ENCODE measurements around the gene FBXO30.

The FBXO30 gene

DNA sequence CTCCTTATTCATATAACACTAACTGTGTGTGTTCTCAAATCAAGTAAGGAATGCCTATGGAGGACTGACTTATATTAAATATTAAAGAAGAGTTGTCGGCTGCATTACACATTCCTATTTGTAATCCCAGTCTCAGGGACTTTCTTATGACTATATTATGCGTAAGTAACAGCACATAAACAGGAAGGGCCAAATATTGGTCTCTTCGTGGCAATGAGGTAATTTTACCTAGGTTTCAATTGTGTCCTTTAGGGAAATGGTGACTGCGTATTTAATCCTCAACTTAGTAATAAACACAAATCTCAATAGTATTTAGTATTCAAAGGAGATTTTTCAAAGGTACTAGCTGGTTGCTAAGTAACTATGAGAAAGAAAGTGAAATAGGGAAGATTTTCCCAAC lies 56.5 kb downstream of the FBXO30 start:
- Histone ChIP-seq H3K4me1 (ENCODE audit: control insufficient read depth, insufficient read depth, low read length) (no peaks in the 10 kb centered on the region), H3K36me3 (ENCODE audit: control insufficient read depth, insufficient read depth, low read length) (no peaks in the 10 kb centered on the region)
- 92 to 100% methylated on average over 2 to 4 of the region's 4 CpGs for WGBS, 2 experiments

DNA sequence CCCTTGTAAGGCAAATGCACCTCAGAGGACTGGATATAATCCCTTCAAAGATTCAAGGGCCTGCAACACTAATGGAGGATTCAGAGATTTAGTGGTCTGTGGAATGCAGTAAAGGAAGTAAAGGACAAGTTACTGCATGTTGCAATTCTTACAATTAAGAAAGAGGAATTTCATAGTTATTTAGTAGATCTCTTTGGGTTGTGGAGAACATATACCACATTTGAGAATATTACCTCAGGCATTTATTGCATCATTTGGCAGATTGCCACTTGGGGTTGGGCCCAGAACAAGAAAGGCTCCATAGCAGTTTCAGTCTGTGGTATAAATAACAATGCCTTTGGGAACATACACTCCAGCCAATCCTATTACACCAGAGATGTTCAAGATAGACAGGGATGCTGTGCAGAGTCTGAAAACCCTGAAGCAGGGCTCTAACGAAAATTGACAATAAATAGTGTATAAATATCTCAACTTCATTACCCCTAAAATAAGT lies 58.4 kb downstream of the FBXO30 start:
- H3K27me3 ChIP-seq (ENCODE audit: control insufficient read depth, insufficient read depth, low read length, poor library complexity, severe bottlenecking): no peaks in the 10 kb centered on the region
- 67 to 80% methylated on average over 1 of the region's 1 CpG for WGBS, 2 experiments
- no peak overlapping the region for H3K27ac ChIP-seq (ENCODE audit: insufficient read depth, low read depth, low read length, poor library complexity, severe bottlenecking)
- no peaks in the 10 kb centered on the region for H3K4me1 ChIP-seq (ENCODE audit: control insufficient read depth, insufficient read depth, low read length)
- no peak overlapping the region for H3K4me3 ChIP-seq (ENCODE audit: insufficient read depth, low read depth, low read length)
- H3K9me3 ChIP-seq (ENCODE audit: control insufficient read depth, low read length): no peaks in the 10 kb centered on the region
- no peaks in the 10 kb centered on the region for H3K36me3 ChIP-seq (ENCODE audit: control insufficient read depth, insufficient read depth, low read length)

More for the DNA sequence above, 56.5 kb downstream of the FBXO30 start:
- Histone ChIP-seq H3K27me3 (ENCODE audit: control insufficient read depth, insufficient read depth, low read length, poor library complexity, severe bottlenecking) (no peaks in the 10 kb centered on the region), H3K27ac (ENCODE audit: insufficient read depth, low read depth, low read length, poor library complexity, severe bottlenecking) (no peak overlapping the region), H3K4me3 (ENCODE audit: insufficient read depth, low read depth, low read length) (no peak overlapping the region), H3K9me3 (ENCODE audit: control insufficient read depth, low read length) (no peaks in the 10 kb centered on the region)

GRCh38 chr6:145755682-145756081 lies 58.9 kb downstream of the FBXO30 start:
- no peak overlapping the region for H3K27ac ChIP-seq (ENCODE audit: insufficient read depth, low read depth, low read length, poor library complexity, severe bottlenecking)

GRCh38 chr6:145752638-145753037 lies 62.0 kb downstream of the FBXO30 start:
- no peaks in the 10 kb centered on the region for H3K27me3 ChIP-seq (ENCODE audit: control insufficient read depth, insufficient read depth, low read length, poor library complexity, severe bottlenecking)
- no peaks in the 10 kb centered on the region for H3K36me3 ChIP-seq (ENCODE audit: control insufficient read depth, insufficient read depth, low read length)
- H3K4me1 ChIP-seq (ENCODE audit: control insufficient read depth, insufficient read depth, low read length): no peaks in the 10 kb centered on the region
- no peak overlapping the region for H3K27ac ChIP-seq (ENCODE audit: insufficient read depth, low read depth, low read length, poor library complexity, severe bottlenecking)
- WGBS, 2 experiments: 92 to 95% methylated on average over 2 of the region's 2 CpGs
- H3K4me3 ChIP-seq (ENCODE audit: insufficient read depth, low read depth, low read length): no peak overlapping the region
- no peaks in the 10 kb centered on the region for H3K9me3 ChIP-seq (ENCODE audit: control insufficient read depth, low read length)

More at GRCh38 chr6:145755682-145756081, 58.9 kb downstream of the FBXO30 start:
- no peaks in the 10 kb centered on the region for H3K36me3 ChIP-seq (ENCODE audit: control insufficient read depth, insufficient read depth, low read length)
- no peaks in the 10 kb centered on the region for H3K4me1 ChIP-seq (ENCODE audit: control insufficient read depth, insufficient read depth, low read length)
- no peaks in the 10 kb centered on the region for H3K27me3 ChIP-seq (ENCODE audit: control insufficient read depth, insufficient read depth, low read length, poor library complexity, severe bottlenecking)
- H3K4me3 ChIP-seq (ENCODE audit: insufficient read depth, low read depth, low read length): no peak overlapping the region
- H3K9me3 ChIP-seq (ENCODE audit: control insufficient read depth, low read length): no peaks in the 10 kb centered on the region

DNA sequence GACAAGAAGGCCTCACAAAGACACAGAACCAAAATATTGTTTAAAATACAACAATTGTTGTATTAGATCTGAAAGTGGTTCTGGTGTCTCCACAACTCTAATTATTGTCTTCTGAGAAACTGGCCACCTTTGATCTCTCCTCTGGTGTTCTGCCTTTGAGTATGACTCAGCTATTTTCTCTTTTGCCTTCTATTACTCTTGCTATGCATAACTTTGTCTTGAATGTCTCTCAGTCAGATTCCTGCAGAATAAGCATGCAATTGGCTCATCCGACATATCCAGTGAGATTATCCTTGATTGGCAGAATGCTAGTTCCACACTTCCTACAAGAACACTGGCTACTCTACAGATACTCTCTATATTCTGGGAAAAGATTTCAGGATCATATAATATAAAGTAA lies 65.0 kb downstream of the FBXO30 start:
- Histone ChIP-seq H3K9me3 (ENCODE audit: control insufficient read depth, low read length) (no peaks in the 10 kb centered on the region), H3K27me3 (ENCODE audit: control insufficient read depth, insufficient read depth, low read length, poor library complexity, severe bottlenecking) (no peaks in the 10 kb centered on the region), H3K4me3 (ENCODE audit: insufficient read depth, low read depth, low read length) (no peak overlapping the region), H3K27ac (ENCODE audit: insufficient read depth, low read depth, low read length, poor library complexity, severe bottlenecking) (no peak overlapping the region), H3K36me3 (ENCODE audit: control insufficient read depth, insufficient read depth, low read length) (no peaks in the 10 kb centered on the region), H3K4me1 (ENCODE audit: control insufficient read depth, insufficient read depth, low read length) (no peaks in the 10 kb centered on the region)
- WGBS, 2 experiments: 96 to 100% methylated on average over 1 of the region's 1 CpG

DNA sequence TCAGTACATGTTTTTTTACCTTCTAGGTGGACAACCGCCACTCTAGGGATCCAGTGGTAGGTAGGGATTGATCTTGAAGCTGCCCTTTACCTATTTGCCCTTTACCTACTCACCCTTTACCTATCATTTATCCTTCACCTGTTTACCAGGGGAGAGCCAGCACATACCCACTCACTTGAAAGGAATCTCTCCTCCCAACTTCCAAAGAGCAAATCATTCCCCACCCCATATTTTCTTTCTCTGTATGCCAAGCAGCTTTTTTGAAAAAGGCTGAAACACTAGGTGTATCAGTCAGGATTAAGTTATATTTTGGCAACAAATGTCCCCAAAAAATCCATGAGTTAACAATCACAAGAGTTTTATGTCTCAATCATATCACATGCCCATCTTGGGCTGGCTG lies 68.7 kb downstream of the FBXO30 start:
- no peaks in the 10 kb centered on the region for H3K9me3 ChIP-seq (ENCODE audit: control insufficient read depth, low read length)
- no peaks in the 10 kb centered on the region for H3K36me3 ChIP-seq (ENCODE audit: control insufficient read depth, insufficient read depth, low read length)
- H3K27me3 ChIP-seq (ENCODE audit: control insufficient read depth, insufficient read depth, low read length, poor library complexity, severe bottlenecking): no peaks in the 10 kb centered on the region
- H3K27ac ChIP-seq (ENCODE audit: insufficient read depth, low read depth, low read length, poor library complexity, severe bottlenecking): no peak overlapping the region
- WGBS, 2 experiments: 94 to 100% methylated on average over 1 of the region's 1 CpG
- H3K4me3 ChIP-seq (ENCODE audit: insufficient read depth, low read depth, low read length): no peak overlapping the region
- H3K4me1 ChIP-seq (ENCODE audit: control insufficient read depth, insufficient read depth, low read length): no peaks in the 10 kb centered on the region

DNA sequence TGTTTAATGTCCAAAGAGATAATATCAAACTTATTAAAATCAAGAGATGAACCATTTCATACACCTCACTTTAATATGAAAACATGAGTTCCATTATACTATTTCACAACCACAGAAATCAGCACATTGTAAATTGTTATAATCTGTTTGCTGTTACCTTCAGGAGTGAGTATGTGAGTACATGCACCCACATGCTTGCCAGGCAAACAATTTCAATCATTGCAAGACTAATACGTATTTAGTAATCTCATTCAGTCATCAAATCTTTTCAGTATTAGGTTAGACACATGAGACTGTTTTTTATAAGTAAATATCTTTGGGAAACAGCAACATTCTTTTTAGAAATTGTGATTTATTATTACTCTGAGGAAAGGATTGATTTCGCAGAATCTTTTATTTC lies 70.0 kb downstream of the FBXO30 start:
- Histone ChIP-seq H3K9me3 (ENCODE audit: control insufficient read depth, low read length) (no peaks in the 10 kb centered on the region), H3K27ac (ENCODE audit: insufficient read depth, low read depth, low read length, poor library complexity, severe bottlenecking) (no peak overlapping the region), H3K27me3 (ENCODE audit: control insufficient read depth, insufficient read depth, low read length, poor library complexity, severe bottlenecking) (no peaks in the 10 kb centered on the region), H3K4me1 (ENCODE audit: control insufficient read depth, insufficient read depth, low read length) (no peaks in the 10 kb centered on the region), H3K4me3 (ENCODE audit: insufficient read depth, low read depth, low read length) (no peak overlapping the region), H3K36me3 (ENCODE audit: control insufficient read depth, insufficient read depth, low read length) (no peaks in the 10 kb centered on the region)
- WGBS, 2 experiments: 91 to 100% methylated on average over 1 of the region's 2 CpGs

Data from ectodermal cell (in vitro differentiated cells).